Brain pericyte (primary cell): ENCODE results near the gene ICA1L.
"Not testable (repeated sequence)": the region's sequence is repeated elsewhere in the genome, so short reads cannot be mapped to it uniquely, and the experiment has no call there.

ENCODE experiments used
- DNase-seq: peaks from one replicate; pipeline ENCODE4 v3.0.0-alpha.2; 2012; ENCODE audit warnings: low read depth, low spot score

The ICA1L gene

DNA sequence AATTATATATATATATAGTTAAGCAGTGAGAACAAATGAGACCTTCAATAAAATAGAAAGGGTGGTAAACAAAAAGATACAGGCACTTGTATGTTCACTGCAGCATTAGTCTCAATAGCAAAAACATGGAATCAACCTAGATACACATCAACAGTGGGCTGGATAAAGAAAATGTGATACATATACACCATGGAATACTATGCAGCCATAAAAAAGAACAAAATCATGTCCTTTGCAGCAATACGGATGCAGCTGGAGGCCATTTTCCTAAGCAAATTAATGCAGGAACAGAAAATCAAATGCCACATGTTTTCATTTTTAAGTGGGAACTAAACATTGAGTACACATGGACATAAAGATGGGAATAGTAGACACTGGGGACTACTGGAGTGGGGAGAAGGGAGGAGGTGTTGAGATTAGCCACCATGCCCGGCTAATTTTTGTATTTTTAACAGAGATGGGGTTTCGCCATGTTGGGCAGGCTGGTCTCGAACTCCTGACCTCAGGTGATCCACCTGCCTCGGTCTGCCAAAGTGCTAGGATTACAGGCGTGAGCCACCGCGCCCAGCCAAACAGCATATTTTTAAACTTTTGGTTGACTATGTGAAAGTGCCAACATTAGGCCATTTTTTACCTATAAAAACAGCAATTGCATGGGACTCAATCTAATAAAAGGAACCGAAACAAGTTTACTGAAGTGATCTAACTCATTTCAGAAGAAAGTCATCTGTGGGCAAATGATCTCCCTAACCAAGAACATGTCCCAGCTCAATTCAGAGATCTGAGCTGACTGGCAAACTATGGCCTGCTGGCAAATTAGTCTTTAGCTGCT, 23.7 kb downstream of the ICA1L start:
- DNase-seq, result no peak

DNA sequence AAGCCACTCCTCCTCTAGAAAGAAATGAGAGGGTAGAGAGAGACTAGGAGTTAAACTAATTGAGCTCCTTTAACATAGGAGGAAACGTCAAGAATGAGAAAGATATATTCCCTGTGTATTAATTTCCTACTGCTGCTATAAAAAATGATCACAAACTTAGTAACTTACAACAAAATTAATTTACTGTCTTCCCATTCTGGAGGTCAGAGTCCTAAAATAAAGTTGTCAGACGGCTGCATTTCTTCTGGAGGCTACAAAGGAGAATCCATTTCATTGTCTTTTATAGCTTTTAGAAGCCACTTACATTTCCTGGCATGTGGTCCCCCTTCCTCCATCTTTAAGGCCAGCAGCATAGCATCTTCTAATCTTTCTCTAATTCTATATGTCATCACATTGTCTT, 26.9 kb downstream of the ICA1L start:
- no peak for DNase-seq

DNA sequence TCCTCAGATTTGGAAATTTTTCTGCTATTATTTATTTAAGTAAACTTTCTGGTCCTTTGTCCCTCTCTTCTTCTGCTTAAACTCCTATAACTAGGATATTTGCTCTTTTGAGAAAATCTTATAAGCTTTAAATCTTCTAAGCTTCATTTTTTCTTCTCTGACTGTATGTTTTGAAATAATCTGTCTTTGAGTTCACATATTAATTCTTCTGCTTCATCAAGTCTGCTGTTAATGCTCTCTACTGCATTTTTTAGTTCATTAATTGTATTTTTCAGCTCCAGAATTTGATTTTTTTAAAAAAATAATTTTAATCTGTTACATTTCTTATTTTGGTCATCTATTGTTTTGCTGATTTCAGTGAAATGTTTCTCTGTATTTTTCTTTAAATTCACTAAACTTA, 28.9 kb downstream of the ICA1L start:
- no peak for DNase-seq

DNA sequence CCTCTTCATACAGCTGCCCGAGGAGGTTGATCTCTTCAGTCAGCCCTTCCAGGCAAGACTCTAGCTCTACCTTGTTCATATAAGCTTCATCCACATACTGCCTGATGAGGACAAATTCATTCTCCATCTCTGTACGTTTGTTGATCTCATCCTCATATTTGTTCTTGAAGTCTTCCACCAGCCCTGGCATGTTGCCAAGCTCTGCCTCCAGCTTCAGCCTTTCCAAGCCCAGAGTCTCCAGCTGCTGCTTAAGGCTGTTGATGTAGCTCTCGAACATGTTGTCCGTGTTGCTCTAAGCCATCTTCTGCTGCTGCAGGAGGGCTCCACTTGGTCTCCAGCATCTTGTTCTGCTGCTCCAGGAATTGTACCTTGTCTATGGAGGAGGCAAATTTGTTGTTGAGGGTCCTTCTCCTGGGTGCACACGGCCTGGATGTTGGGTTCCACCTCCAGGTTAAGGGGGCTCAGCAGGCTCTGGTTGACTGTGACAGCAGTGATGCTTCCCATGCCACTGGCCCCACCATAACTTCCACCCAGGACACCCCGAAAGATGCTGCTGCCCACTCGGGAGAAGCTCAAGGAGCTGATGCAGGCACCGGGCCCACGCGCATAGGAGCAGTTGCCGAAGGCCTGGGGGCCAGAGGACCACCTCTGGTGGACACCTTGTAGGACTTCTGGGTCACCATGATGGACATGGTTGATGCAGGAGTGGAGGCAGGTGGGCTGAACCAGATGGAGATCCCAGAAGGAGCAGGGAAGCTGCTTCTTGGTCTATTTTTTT, 30.3 kb downstream of the ICA1L start:
- DNase-seq, result no peak

DNA sequence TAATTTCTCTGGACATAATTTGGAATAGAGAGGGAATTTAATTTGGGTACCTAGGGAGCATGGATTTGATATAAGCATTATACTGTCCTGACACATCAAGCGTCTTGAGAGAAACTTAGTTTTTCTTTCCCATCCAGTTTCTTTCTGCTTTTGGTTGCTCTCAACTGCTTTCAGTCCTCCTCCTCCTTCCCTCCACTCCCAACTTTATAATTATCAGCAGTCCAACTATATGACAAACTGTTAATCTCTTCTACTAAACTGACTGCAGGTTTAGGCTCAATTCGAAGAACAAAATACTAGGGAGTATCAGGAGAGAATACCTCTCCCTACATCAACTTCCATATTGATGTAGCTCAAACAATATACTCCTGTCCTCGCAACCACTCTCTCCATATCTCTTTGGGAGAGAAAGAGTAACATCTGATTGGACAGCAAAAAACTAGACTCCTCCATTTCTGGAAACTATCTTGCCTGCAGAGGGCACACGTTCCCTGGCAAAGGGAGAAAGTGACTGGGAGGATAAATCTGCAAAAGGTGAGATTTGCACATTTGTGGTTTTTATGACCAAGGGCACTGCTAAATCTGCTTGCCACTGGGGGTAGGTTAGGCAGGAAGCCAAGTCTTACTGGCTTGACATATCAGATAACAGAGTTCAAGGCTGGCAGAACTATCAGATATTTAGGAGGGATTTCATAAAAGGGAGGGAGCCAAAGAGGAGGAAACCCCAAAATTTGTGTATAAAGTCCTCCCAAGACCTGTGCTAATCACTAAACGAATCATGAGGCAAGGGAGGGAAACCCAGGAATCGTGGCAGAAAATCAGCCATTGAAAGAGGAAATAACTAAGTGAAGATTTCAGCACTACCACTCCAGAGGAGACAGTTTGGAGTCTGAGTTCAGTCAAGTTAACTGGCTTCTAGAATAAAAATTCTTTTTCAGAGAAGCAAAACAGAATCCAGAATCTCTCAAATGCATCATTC, 40.0 kb downstream of the ICA1L start:
- DNase-seq, result no peak

DNA sequence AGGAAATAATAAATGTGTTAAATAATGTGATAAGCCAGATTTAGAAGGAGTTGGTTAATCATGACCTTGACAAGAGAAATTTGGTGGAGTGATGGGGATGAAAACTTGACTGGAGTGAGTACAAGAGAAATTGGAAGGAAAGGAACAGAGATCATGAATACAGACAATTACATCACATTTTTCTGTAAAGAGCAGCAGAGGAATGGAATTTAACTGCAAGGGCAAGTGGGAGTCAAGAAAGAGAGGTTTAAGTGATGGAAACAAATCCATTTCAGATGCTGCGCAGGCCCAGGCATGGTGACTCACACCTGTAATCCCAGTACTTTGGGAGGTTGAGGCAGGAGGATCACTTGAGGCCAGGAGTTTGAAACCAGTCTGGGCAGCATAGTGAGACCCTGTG, 46.7 kb downstream of the ICA1L start:
- DNase-seq, result no peak

DNA sequence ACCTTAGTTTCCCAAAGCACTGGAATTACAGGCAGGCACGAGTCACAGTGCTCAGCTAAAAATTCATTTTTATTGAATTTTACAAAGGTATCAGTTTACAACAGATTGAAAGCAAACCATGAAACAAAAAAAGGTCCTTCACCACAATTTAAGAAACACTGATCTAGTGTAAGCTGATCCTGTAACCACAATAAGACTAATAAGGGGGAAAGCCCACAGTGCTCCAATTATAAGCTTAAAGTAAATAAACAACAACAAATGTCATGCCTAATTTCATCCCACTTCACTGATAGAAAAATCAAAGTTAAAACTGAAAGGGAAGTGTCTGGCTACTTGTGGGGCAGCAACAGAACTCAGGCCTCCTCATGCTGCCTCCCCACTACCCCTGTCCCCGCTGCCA, 49.2 kb downstream of the ICA1L start:
- DNase-seq, result no peak

DNA sequence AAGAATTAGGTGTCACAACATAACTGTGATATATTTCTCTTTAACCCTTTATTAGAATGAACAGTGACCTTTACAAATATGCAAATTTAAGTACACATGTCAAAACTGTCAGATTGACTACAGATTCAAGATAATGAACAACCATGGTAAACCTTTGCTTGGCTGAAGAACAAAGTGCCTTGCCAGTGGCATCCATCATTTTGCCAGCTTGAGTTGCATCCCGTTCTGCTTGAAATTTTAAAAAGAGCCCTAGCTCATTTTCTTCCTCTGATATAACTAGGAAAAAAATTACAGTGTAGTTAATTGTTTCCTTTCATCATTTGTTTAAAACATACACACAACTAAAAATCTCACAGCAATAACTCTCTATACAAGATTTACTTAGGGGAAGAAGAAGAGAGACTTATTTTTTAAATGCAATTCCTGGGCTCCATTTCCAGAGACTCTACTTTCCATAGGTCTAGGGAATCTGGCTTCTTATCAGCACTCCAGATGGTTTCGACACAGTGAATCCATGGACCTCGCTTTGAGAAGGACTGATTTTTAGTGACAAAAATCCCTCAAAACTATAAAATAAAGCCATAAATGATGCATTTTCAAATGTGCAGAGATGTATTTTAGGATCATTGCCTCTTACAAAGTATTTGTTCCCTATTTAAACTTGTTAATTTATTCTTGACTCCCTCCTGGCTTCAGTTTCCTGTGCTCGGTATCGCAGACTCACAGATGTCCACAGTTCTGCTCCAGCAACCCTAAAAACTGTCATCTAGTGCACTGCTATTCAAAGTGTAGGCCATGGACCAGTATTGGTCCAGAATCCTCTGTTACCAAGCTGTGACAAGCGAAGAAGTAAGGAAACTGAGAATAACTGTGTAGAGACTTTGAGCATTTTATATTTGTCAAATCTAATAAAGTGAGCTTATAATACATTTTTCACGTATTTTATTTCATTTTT, 50.1 kb downstream of the ICA1L start:
- DNase-seq, result no peak

DNA sequence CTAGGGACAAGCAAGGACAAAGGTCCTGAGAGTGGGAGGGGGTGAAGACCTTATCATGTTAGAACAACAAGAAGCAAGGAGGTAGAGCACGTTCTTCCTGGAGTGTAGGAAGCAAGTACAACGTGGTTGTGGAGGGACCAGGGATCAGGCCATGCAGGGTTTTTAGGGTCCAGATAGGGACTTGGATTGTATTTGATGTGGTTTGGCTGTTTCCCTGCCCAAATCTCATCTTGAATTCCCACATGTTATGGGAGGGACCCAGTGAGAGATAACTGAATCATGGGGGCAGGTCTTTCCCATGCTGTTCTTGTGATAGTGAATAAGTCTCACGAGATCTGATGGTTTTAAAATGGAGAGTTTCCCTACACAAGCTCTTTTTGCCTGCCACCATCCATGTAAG, 53.2 kb downstream of the ICA1L start:
- DNase-seq, result no peak

DNA sequence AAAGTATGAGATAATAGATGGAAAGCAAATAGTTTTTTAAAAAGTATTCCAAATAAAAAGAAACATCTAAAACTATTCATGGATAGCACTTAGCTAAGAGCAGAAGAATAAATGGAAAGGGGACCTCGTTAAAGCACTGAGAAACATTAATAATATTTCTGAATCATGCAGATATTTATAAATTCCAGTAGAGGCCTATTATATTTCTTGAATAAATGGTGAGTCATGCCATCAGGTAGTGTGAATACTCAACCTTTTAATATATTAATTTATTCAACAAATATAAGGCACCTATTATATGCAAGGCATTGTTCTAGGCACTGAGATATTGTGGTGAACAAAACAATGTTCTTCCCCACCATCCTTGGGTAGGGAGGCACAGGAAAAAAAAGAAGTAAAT, 53.8 kb downstream of the ICA1L start:
- DNase-seq, result no peak

DNA sequence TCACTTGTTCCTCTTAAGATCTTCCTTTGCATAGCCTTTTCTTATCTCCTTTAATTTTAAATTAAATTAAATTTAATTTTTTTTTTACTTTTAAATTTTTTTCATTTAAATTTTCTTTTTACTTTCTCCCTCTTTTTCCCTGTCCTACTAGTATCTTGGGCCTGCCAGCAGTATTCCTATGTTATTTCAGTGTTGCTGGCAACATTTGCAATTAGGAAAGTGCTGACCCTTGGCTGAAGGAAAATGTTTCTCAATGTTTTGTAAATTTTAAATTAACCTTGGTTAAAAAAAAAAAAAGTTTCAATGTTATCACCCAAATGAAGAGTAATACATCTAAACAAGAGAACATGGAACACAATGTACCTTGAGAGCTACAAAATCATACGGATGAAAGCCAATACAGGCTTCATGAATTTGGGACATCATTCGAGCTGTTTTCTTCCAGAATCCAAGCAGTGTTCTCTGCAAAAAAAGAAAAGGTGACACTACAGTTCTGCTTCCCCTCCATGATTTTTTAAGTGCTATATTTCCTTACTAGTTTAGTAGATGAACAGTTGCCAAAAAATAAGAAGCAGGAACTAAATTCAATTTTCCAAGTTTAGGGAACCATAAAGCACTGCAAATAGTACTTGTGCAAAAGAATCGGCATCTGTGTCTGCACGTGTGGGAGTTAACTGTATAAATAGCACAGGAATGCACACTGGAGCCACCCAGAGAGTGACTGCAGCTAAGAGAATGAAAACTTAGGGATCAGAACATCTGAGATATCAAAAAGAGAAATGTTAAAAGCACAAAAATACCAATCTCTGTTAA, 55.8 kb downstream of the ICA1L start:
- DNase-seq, result no peak

DNA sequence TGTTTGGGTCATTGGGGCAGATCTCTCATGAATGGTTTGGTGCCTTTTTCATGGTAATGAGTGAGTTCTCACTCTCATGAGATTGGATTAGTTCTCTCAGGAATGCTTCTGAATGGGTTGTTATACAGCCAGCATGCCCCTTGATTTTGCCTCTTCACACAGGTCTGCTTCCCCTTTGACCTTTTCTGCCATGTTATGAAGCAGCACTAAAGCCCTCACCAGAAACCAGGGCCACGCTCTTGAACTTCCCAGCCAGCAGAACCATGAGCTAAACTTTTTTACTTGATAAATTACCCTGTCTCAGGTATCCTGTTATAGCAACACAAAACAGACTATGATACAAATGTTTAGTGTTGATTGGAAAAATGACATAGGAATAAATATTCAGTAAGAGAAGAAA, 57.3 kb downstream of the ICA1L start:
- no peak for DNase-seq

DNA sequence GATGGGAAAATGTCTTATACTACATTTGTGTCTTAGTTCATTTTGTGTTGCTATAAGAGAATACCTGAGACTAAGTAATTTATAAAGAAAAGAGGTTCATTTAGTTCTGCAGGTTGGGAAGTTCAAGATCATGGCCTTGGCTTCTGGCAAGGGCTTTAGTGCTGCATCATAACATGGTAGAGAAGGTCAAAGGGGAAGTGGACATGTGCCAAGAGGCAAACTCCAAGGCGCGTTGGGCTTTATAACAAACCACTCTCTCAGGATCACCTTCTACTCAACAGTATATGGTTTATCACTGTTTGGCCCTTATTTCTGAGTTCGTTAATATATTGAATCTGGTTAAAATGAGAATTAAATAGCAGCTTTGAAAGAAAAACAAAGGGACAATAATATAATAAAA, 58.2 kb downstream of the ICA1L start:
- DNase-seq, result no peak

DNA sequence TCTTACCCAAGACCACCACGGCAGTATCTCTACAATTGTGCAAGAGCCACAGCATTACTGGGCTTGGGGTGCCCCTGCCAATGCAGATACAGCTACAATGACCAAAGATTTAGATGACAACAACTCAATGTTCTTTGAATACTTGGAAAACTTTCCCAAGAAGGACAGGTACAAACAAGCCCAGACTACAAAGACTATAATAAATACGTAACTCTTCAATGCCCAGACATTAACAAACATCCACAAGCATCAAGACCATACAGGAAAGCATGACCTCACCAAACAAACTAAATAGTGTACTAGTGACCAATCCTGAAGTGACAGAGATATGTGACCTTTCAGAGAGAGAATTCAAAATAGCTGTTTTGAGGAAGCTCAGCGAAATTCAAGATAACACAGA, 62.8 kb downstream of the ICA1L start:
- no peak for DNase-seq

DNA sequence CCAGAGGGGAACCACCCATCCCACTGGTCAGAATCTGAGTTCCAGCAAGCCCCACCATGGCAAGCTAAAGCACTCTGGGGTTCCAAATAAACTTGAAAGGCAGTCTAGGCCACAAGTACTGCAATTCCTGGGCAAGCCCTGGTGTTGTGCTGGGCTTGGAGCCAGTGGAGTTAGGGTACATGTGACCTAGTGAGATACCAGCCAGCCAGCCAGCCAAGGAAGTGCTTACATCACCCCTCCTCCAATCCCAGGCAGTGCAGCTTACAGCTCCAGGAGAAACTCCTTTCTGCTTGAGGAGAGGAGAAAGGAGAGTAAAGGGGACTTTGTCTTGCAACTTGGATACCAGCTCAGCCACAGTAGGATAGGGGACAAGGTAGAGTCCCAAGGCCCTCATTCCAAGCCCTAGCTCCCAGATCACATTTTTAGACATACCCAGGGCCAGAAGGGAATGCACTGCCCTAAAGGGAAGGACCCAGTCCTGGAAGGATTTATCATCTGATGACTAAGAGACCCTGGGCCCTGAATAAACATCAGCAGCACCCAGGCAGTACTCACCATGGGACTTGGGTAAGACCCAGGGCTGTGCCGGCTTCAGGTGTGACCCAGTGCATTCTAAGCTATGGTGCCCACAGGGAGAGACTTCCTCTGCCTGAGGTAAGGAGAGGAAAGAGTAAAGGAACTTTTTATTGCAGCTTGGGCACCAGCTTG, 64.0 kb downstream of the ICA1L start:
- DNase-seq, result peak; percentile 75

DNA sequence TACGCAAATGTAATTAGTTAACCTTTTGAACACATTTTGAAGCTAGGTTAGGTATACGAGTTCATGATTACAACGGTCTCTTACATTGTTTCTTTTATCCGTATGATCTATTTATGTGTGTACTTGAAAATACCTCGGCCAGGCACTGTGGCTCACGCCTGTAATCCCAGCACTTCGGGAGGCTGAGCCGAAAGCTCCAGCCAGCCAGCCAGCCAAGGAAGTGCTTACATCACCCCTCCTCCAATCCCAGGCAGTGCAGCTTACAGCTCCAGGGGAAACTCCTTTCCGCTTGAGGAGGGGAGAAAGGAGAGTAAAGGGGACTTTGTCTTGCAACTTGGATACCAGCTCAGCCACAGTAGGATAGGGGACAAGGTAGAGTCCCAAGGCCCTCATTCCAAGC, 65.7 kb downstream of the ICA1L start:
- DNase-seq, result not testable (repeated sequence)

DNA sequence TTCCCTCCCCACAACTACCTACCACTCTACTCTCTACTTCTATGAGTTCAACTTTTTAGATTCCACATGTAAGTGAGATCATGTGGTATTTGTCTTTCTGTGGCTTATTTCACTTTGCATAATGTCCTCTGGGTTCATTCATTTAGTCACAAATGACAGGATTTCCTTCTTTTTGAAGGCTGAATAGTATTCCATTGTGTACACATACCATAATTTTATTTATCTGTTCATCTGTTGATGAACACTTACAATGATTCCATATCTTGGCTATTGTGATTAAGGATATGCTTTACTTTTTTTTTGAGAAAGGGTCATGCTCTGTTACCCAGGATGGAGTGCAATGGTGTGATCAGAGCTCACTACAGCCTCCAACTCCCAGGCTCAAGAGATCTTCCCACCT, 73.6 kb downstream of the ICA1L start:
- DNase-seq, result no peak

DNA sequence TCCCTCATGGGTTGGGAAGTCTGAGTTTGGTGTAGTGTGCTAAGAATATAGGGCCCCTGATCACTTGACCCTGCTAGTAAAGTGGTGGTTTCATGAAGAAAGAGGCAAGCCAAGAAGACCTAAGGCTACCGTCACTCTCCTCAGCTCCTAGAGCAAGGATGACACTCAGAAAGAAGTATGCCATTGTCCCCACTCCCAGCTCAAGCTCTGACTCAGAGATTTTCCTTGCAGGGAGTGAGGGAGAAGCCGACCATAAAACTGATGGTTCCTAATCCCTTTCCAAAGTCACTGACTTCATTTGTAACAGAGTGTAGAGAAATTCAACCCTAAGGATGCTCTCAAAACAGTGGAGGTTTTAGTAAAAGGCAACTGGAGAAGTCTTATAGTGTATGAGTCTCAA, 80.9 kb downstream of the ICA1L start:
- no peak for DNase-seq

DNA sequence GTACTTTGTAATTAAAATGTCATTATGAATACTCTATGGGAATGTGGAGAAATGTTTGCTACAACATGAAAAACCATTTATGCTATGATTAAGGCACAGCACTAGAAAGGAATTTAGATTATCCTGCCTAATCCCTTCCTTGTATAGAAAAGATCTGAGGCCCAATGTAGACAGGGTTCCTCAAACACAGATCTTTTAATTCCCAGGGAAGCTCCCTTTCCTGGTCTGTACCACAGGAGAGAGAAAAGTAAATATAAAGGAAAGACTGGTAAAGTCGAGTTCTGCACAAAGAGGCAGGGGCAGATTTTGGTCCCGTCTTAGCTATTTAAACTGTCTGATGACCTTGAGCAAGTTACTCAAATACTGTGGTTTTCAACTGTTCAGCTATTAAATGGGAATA, 84.7 kb downstream of the ICA1L start:
- no peak for DNase-seq
